Measurements from ENCODE around the gene FBRSL1. TPM values are rescaled to one million over a fixed set of nuclear protein-coding genes. Genes with fewer than 3 reads are reported as not detected.

The FBRSL1 gene
- total RNA-seq, 1 experiment from 2014 or later: 130 TPM

DNA sequence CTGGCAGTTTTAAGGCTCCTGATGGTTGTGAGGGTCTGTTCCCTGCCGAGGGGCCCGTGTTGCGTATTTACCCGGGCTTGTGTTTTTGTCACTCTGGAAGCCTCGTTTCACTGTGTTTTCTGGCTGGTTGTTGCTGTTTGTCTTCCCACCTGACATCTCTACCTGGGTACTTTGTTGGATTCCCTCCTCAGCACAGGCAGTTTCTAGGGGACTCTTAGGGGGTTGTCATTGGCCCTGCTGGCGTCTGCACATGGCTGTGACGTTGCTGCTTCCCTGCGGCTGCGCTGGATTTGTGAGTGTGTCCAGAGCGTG is 6.4 kb downstream of the FBRSL1 start:
- POLR2A ChIA-PET (ENCODE audit: low non-redundant PET): no interaction called here
- H3K4me1 ChIP-seq (ENCODE audit: insufficient read depth, low read length, poor library complexity, severe bottlenecking): peaks cover 7% of the 10 kb centered on the region
- intact Hi-C loops (cut with micrococcal nuclease; ENCODE audit: unreplicated experiment): no loop called here

DNA sequence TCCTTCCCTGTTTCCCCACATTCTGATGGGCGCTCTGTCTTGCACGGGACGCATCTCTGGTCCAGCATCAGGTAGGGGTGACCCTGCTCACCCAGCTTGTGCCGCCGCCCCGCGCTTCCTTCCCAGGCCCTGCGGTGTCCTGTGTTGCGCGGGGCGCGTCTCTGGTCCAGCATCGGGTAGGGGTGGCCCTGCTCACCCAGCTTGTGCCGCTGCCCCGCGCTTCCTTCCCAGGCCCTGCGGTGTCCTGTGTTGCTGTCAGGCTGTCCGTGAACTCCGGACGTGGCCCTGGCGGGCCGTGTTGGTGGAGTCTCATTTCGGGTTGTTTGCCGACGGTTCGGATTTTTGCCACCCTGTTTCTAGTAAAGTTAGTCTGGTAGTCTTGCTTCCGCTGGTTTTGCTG is 6.8 kb downstream of the FBRSL1 start:
- ChIA-PET POLR2A (ENCODE audit: low non-redundant PET) (no interaction called here), CTCF (no interaction called here)
- no TSS peak for BruUV-seq (replicated peaks)
- peaks cover 7% of the 10 kb centered on the region for H3K4me1 ChIP-seq (ENCODE audit: insufficient read depth, low read length, poor library complexity, severe bottlenecking)
- TF ChIP-seq, protein P1, sequence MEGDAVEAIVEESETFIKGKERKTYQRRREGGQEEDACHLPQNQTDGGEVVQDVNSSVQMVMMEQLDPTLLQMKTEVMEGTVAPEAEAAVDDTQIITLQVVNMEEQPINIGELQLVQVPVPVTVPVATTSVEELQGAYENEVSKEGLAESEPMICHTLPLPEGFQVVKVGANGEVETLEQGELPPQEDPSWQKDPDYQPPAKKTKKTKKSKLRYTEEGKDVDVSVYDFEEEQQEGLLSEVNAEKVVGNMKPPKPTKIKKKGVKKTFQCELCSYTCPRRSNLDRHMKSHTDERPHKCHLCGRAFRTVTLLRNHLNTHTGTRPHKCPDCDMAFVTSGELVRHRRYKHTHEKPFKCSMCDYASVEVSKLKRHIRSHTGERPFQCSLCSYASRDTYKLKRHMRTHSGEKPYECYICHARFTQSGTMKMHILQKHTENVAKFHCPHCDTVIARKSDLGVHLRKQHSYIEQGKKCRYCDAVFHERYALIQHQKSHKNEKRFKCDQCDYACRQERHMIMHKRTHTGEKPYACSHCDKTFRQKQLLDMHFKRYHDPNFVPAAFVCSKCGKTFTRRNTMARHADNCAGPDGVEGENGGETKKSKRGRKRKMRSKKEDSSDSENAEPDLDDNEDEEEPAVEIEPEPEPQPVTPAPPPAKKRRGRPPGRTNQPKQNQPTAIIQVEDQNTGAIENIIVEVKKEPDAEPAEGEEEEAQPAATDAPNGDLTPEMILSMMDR (conservative IDR thresholded peaks at IDR 0.05; ENCODE audit: low read depth, low read length): no peak
- no peak for TF ChIP-seq EZH2 (IDR thresholded peaks at IDR 0.05; ENCODE audit: borderline replicate concordance, low read depth, low read length, poor library complexity, severe bottlenecking)
- H3K27ac ChIP-seq (ENCODE audit: low read depth, low read length, poor library complexity, severe bottlenecking): no peak overlapping the region
- H3K27me3 ChIP-seq (replicated peaks; ENCODE audit: insufficient read depth, low read depth, low read length, poor library complexity): no peaks in the 10 kb centered on the region
- no peak overlapping the region for H3K4me3 ChIP-seq (ENCODE audit: low read depth, low read length, poor library complexity, severe bottlenecking)
- H3K9me3 ChIP-seq (ENCODE audit: low read depth, low read length, poor library complexity, severe bottlenecking): no peaks in the 10 kb centered on the region
- intact Hi-C loops (cut with micrococcal nuclease; ENCODE audit: unreplicated experiment): no loop called here
- no peak for DNase-seq (ENCODE audit: low spot score)
- H3K36me3 ChIP-seq (ENCODE audit: insufficient read depth, low read length, poor library complexity, severe bottlenecking): peaks cover 2% of the 10 kb centered on the region

More for the DNA sequence above, 6.4 kb downstream of the FBRSL1 start:
- no peak for DNase-seq (ENCODE audit: low spot score)
- TF ChIP-seq, protein P1 (conservative IDR thresholded peaks at IDR 0.05; ENCODE audit: low read depth, low read length): no peak
- no peak for TF ChIP-seq EZH2 (IDR thresholded peaks at IDR 0.05; ENCODE audit: borderline replicate concordance, low read depth, low read length, poor library complexity, severe bottlenecking)
- no peak overlapping the region for H3K4me3 ChIP-seq (ENCODE audit: low read depth, low read length, poor library complexity, severe bottlenecking)
- no peak overlapping the region for H3K27ac ChIP-seq (ENCODE audit: low read depth, low read length, poor library complexity, severe bottlenecking)
- no peaks in the 10 kb centered on the region for H3K27me3 ChIP-seq (replicated peaks; ENCODE audit: insufficient read depth, low read depth, low read length, poor library complexity)
- H3K9me3 ChIP-seq (ENCODE audit: low read depth, low read length, poor library complexity, severe bottlenecking): no peaks in the 10 kb centered on the region
- no TSS peak for BruUV-seq (replicated peaks)
- peaks cover 2% of the 10 kb centered on the region for H3K36me3 ChIP-seq (ENCODE audit: insufficient read depth, low read length, poor library complexity, severe bottlenecking)
- CTCF ChIA-PET: no interaction called here

DNA sequence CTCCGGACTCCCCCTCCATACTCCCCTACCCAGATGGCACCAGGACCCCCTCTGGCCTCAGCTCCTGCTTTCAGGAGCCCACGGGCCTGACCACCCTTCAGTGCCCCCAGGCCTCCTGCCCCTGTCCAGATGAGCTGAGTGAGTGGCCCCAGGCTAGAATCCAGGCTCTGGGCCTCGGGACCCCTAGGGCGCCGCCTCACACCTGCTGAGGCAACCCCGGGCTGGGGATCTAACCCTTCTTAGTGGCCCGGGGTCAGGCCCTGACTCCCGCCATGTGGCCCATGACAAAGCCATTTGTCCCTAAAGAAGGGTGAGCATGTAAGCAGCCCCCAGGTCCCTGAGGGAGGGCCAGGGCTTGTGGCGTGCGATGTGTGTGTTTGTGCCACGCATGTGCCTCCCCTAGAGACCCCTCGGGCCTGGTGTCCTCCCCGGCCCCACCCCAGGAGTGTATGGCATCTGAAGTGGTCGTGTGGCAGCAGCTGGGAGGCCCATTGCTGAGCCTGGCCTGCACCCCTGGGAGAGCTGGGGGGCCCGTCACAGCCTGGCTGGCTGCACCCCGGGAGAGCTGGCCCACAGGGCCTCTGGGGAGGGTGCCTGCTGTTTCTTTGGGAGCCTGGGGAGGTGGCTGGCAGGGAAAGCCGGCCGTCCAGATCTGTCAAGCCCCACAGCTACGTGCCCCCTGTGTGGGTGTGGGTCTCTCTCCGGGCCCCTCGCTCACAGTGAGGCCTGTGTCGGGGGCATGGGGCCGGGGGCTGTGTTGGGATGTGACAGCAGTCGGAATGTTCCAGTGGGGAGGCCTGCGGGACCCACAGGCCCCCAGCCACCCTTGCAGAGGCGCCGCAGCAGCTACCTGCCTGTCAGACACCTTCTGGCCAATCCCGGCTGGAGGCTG is 7.8 kb downstream of the FBRSL1 start:
- H3K4me3 ChIP-seq (ENCODE audit: low read depth, low read length, poor library complexity, severe bottlenecking): no peak overlapping the region
- H3K9me3 ChIP-seq (ENCODE audit: low read depth, low read length, poor library complexity, severe bottlenecking): no peaks in the 10 kb centered on the region
- intact Hi-C loops (cut with micrococcal nuclease; ENCODE audit: unreplicated experiment): no loop called here
- H3K4me1 ChIP-seq (ENCODE audit: insufficient read depth, low read length, poor library complexity, severe bottlenecking): peaks cover 12% of the 10 kb centered on the region
- DNase-seq (ENCODE audit: low spot score): no peak
- no peaks in the 10 kb centered on the region for H3K27me3 ChIP-seq (replicated peaks; ENCODE audit: insufficient read depth, low read depth, low read length, poor library complexity)
- TF ChIP-seq EZH2 (IDR thresholded peaks at IDR 0.05; ENCODE audit: borderline replicate concordance, low read depth, low read length, poor library complexity, severe bottlenecking): no peak
- TF ChIP-seq, protein P1 (conservative IDR thresholded peaks at IDR 0.05; ENCODE audit: low read depth, low read length): no peak
- peak overlapping the region; percentile 61 for H3K27ac ChIP-seq (ENCODE audit: low read depth, low read length, poor library complexity, severe bottlenecking)
- H3K36me3 ChIP-seq (ENCODE audit: insufficient read depth, low read length, poor library complexity, severe bottlenecking): no peaks in the 10 kb centered on the region
- ChIA-PET CTCF (no interaction called here), POLR2A (ENCODE audit: low non-redundant PET) (no interaction called here)
- no TSS peak for BruUV-seq (replicated peaks)
